ENCODE data around the gene APH1B.

Gene APH1B

DNA sequence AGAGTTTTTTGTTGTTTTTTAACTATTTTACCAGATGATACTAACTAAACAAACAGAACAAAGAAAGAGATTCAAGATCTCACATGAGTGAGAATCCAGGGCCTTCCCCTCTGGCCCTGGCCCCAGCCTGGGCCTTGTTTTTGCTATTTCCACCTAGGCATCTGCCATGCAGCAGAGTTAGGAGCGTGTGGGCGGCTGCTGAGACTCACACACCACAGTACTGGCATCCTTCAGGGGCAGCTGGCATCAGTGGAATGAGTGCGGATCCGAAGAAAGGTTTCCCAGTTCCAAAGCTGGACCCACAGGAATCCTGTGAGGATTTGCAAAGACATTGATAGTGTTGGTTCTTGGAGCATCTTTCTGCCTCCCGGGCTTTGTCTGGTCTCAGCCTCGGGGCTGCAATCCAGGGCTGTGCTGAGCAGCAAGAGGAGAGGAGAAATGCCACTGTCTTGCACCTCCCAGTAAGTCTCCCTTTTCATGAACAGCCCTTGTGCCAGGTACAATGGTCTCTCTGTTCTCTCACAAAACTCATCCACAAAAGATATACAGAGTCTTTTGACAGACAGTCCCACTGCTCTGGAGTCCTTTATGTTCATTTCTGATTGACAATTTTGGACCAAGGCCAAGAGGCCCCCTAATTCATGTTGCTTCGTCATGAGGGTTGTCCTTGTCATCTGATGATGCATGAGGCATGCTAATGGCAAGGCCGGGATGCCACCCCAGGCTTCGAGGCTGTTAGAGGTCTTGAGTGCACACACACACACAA lies 46.6 kb downstream of the APH1B start:
- DNase-seq = no peak
- no peak overlapping the region for H3K4me3 ChIP-seq
- H3K4me1 ChIP-seq = no peaks in the 10 kb centered on the region
- H3K36me3 ChIP-seq = no peaks in the 10 kb centered on the region
- no peak overlapping the region for H3K27ac ChIP-seq
- TF ChIP-seq, protein P1, sequence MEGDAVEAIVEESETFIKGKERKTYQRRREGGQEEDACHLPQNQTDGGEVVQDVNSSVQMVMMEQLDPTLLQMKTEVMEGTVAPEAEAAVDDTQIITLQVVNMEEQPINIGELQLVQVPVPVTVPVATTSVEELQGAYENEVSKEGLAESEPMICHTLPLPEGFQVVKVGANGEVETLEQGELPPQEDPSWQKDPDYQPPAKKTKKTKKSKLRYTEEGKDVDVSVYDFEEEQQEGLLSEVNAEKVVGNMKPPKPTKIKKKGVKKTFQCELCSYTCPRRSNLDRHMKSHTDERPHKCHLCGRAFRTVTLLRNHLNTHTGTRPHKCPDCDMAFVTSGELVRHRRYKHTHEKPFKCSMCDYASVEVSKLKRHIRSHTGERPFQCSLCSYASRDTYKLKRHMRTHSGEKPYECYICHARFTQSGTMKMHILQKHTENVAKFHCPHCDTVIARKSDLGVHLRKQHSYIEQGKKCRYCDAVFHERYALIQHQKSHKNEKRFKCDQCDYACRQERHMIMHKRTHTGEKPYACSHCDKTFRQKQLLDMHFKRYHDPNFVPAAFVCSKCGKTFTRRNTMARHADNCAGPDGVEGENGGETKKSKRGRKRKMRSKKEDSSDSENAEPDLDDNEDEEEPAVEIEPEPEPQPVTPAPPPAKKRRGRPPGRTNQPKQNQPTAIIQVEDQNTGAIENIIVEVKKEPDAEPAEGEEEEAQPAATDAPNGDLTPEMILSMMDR (IDR thresholded peaks at IDR 0.05) = no peak
- intact Hi-C loops (cut with DNase I; ENCODE audit: low total_unique reads) = no loop called here
- H3K27me3 ChIP-seq = no peaks in the 10 kb centered on the region
- H3K9me3 ChIP-seq = no peaks in the 10 kb centered on the region

DNA sequence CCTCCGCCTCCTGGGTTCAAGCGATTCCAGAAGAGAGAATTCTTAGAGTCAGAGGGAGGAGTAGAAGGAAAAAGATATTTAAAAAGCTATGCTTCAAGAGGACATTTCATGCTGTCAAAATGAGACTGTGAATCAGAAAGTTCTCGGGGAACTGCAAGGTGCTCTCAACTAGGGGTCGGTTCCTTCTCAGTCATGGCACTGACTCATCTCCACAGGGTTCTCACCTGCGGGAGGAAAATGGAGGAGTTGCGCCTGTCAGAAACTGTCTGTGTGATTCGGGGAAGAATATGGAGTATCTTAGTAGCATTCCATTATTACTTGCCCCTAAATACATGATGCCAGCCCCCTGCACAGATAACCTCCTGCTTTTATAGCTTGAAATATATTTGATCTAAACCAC lies 47.4 kb downstream of the APH1B start:
- TF ChIP-seq, protein P1 (IDR thresholded peaks at IDR 0.05) = no peak
- H3K36me3 ChIP-seq = no peaks in the 10 kb centered on the region
- H3K27ac ChIP-seq = no peak overlapping the region
- intact Hi-C loops (cut with DNase I; ENCODE audit: low total_unique reads) = no loop called here
- DNase-seq = no peak
- peaks cover 0 to 2% of the 10 kb centered on the region in 2 donors for H3K27me3 ChIP-seq
- H3K4me3 ChIP-seq = no peak overlapping the region
- no peaks in the 10 kb centered on the region for H3K9me3 ChIP-seq
- no peaks in the 10 kb centered on the region for H3K4me1 ChIP-seq

DNA sequence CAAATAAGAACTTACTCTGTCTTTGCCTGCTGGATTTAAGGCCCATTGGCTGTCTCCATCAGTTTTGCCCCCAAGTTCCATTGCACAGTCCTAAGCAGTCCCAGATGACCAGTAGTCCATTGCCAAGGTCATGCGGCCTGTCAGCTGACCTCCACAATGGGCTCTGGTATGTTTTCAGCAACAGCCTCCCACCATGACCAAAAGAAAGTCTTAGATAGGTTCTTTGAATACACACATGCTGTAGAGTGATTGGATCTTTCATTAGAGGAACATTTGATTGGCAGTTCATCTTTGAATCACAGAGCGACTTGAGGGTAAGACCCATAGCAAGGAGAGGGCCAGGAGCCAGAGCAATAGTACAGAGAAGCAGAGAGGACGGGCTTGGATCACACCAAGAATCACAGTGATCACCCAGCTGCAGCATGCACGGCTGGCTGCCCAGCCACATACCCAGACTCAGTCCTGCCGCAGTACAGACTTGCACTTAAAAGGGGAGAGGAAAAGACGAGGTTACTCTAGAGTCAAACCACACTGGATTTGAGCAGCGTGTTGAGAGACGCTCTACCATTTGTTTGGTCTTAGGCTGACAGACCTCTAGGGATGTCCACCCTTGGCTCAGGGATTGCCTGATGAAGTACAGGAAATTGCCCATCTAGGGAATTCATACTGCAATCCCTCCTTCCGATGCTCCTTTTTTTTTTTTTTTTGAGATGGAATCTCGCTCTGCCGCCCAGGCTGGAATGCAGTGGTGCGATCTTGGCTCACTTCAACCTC lies 50.4 kb downstream of the APH1B start:
- Histone ChIP-seq H3K4me1 (no peaks in the 10 kb centered on the region), H3K27me3 (peaks cover 0 to 4% of the 10 kb centered on the region in 2 donors), H3K4me3 (no peak overlapping the region), H3K9me3 (no peaks in the 10 kb centered on the region), H3K27ac (no peak overlapping the region), H3K36me3 (no peaks in the 10 kb centered on the region)
- intact Hi-C loops (cut with DNase I; ENCODE audit: low total_unique reads) = no loop called here
- TF ChIP-seq, protein P1 (IDR thresholded peaks at IDR 0.05) = no peak
- DNase-seq = peak in 1 of 2 donors; percentile 40

DNA sequence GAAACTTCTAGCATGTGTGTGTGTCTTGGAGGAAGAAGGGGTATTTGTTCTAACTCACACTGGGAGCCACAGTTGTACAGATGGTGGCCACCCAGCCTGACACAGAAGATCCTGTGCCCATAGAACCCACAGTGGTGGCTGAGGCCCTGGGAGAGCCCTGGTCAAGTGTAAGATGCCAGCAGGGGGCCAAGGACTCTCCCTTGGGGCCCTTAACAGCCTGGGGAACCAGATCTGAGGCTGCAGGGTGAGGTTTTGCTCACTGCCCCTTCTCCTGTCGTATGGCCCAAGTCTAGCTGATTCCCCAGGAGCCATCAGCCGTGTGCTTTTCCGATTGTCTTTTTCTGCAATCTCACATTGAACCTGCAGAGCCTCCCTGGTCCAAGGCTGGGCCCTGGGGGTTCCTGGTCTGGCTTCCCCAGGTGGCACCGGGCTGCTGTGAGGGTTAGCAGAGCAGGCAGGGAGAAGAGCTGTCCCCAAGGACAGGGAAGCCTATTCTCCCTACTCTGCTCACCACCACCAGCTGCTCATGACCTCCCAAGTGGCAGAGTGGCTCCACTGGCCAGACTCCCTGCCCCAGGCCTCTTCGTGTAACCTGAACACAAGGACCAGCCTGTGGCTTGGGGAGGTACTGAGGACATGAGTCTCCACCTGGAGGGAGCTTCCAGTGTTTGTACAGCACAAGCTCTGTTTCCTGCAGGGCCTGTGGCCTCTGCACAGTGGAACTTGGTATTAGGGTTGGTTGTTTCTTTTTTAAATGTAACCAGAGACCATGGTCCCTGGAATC lies 52.4 kb downstream of the APH1B start:
- Histone ChIP-seq H3K27me3 (peaks cover 0 to 4% of the 10 kb centered on the region in 2 donors), H3K9me3 (no peaks in the 10 kb centered on the region), H3K4me1 (no peaks in the 10 kb centered on the region), H3K27ac (no peak overlapping the region), H3K36me3 (no peaks in the 10 kb centered on the region), H3K4me3 (no peak overlapping the region)
- TF ChIP-seq, protein P1 (IDR thresholded peaks at IDR 0.05) = no peak
- intact Hi-C loops (cut with DNase I; ENCODE audit: low total_unique reads) = no loop called here
- no peak for DNase-seq

DNA sequence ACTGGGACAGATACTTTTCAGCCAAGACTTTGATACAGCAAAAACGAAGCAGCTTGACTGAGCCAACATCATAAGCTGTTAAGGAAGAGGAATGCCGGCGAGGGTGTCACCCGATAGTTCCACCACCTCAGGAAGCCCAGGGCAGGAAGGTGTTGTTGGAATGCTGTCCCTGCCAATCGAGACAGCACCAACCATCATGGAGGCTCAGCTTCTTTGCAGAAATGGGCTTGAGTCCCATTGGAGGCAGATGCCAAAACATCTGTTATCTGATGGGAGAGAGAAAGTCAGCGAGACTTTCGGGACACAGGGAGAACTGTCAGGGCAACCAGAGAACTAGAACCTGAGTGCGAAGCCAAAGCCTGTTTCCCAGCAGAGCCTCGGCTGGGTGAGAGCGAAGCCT lies 53.5 kb downstream of the APH1B start:
- H3K36me3 ChIP-seq = no peaks in the 10 kb centered on the region
- no peak for DNase-seq
- no peaks in the 10 kb centered on the region for H3K4me1 ChIP-seq
- intact Hi-C loops (cut with DNase I; ENCODE audit: low total_unique reads) = no loop called here
- no peak overlapping the region for H3K4me3 ChIP-seq
- H3K27me3 ChIP-seq = peaks cover 0 to 4% of the 10 kb centered on the region in 2 donors
- TF ChIP-seq, protein P1 (IDR thresholded peaks at IDR 0.05) = no peak
- no peaks in the 10 kb centered on the region for H3K9me3 ChIP-seq
- H3K27ac ChIP-seq = no peak overlapping the region
